WTC11 (cell line): ENCODE measurements around the gene SOD2.

Experiments used
- ATF1 ChIP-seq: sonication (generic); formaldehyde crosslinking; IDR thresholded peaks from 2 replicates; pipeline ENCODE4 v1.8.1; 2023; ENCODE audit warnings: mild to moderate bottlenecking, moderate library complexity, missing genetic modification reagents
- CREB1 ChIP-seq: sonication (generic); formaldehyde crosslinking; IDR thresholded peaks from 2 replicates; pipeline ENCODE4 v1.8.0; 2023; ENCODE audit warnings: mild to moderate bottlenecking, missing genetic modification reagents
- NFATC4 ChIP-seq: fragments of 250-450 bp; sonication (Bioruptor Pico); IDR thresholded peaks from 2 replicates; pipeline ENCODE4 v1.9.0; 2021; ENCODE audit warnings: mild to moderate bottlenecking
- TCF7 ChIP-seq: sonication (generic); formaldehyde crosslinking; IDR thresholded peaks from 2 replicates; pipeline ENCODE4 v1.8.0; 2022; ENCODE audit warnings: mild to moderate bottlenecking, low read depth, missing genetic modification reagents, moderate library complexity
- ZNF263 ChIP-seq: sonication (generic); formaldehyde crosslinking; IDR thresholded peaks from 2 replicates; pipeline ENCODE4 v1.8.1; 2022; ENCODE audit warnings: low read depth, mild to moderate bottlenecking, moderate library complexity, missing genetic modification reagents
- ZNF416 ChIP-seq: fragments of 250-450 bp; sonication (Bioruptor Pico); IDR thresholded peaks from 2 replicates; pipeline ENCODE4 v1.9.0; 2021; ENCODE audit warnings: mild to moderate bottlenecking, inconsistent platforms
- TF ChIP-seq, protein P1 (sequence below): sonication (generic); formaldehyde crosslinking; IDR thresholded peaks from 2 replicates; pipeline ENCODE4 v1.8.1; 2023; ENCODE audit warnings: mild to moderate bottlenecking, missing genetic modification reagents, borderline replicate concordance
- TF ChIP-seq, protein P2 (sequence below): fragments of 200-600 bp; IDR thresholded peaks from 2 replicates; pipeline ENCODE4 v1.8.0; 2022; ENCODE audit warnings: antibody characterized with exemption
- TF ChIP-seq, protein P3 (sequence below): sonication (generic); formaldehyde crosslinking; IDR thresholded peaks from 2 replicates; pipeline ENCODE4 v1.8.1; 2022; ENCODE audit warnings: low read depth, missing genetic modification reagents, borderline replicate concordance
- TF ChIP-seq, protein P4 (sequence below): fragments of 250-450 bp; sonication (Bioruptor Pico); conservative IDR thresholded peaks from 2 replicates; pipeline ENCODE4 v1.9.0; 2021; ENCODE audit warnings: mild to moderate bottlenecking
- TF ChIP-seq, protein P5 (sequence below): sonication (generic); formaldehyde crosslinking; IDR thresholded peaks from 2 replicates; pipeline ENCODE4 v1.8.1; 2022; ENCODE audit warnings: mild to moderate bottlenecking, moderate library complexity, missing genetic modification reagents

DNA sequence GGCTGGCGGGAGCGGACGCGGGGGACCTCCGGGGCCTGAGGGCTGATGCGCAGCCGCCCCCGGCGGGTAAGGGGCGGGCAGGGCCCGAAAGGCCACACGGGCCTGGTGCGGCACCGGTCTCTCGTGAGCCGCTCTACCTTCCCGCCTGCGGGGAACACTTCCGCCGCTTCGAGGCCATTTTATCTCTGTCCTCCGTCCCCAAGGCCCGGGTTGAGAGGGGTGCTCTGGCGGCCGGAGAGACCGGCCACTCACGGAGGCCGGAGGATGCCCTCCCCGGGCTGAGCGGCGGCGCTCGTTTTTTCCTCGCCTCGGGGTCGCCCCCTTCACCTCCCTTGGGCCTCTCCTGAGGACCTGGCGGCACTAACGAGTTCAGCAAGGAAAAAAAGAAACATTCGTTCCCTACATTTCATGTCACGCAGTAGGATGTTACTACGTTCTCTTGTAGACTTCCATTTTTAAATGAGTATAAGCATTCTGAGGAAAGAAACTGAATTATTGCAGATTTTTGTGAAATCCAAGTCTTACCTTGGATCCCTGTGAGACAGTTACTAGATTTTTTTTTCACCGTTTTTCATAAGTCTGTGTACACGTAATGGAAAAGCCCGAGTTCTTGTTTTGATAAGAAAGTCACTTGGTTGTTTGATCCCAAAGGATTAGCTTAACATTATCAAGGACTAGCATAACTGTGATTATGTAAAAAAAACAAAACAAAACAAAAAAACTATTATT is 34.8 kb upstream of the SOD2 start:
- TF ChIP-seq ZNF416 (CRISPR knock-in tag) (no peak), TCF7 (no peak), CREB1 (CRISPR knock-in tag) (no peak), ZNF263 (CRISPR knock-in tag) (no peak), ATF1 (CRISPR knock-in tag) (no peak), NFATC4 (CRISPR knock-in tag) (no peak)
- TF ChIP-seq, protein P1, sequence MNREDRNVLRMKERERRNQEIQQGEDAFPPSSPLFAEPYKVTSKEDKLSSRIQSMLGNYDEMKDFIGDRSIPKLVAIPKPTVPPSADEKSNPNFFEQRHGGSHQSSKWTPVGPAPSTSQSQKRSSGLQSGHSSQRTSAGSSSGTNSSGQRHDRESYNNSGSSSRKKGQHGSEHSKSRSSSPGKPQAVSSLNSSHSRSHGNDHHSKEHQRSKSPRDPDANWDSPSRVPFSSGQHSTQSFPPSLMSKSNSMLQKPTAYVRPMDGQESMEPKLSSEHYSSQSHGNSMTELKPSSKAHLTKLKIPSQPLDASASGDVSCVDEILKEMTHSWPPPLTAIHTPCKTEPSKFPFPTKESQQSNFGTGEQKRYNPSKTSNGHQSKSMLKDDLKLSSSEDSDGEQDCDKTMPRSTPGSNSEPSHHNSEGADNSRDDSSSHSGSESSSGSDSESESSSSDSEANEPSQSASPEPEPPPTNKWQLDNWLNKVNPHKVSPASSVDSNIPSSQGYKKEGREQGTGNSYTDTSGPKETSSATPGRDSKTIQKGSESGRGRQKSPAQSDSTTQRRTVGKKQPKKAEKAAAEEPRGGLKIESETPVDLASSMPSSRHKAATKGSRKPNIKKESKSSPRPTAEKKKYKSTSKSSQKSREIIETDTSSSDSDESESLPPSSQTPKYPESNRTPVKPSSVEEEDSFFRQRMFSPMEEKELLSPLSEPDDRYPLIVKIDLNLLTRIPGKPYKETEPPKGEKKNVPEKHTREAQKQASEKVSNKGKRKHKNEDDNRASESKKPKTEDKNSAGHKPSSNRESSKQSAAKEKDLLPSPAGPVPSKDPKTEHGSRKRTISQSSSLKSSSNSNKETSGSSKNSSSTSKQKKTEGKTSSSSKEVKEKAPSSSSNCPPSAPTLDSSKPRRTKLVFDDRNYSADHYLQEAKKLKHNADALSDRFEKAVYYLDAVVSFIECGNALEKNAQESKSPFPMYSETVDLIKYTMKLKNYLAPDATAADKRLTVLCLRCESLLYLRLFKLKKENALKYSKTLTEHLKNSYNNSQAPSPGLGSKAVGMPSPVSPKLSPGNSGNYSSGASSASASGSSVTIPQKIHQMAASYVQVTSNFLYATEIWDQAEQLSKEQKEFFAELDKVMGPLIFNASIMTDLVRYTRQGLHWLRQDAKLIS (CRISPR knock-in tag), result no peak
- TF ChIP-seq, protein P2, sequence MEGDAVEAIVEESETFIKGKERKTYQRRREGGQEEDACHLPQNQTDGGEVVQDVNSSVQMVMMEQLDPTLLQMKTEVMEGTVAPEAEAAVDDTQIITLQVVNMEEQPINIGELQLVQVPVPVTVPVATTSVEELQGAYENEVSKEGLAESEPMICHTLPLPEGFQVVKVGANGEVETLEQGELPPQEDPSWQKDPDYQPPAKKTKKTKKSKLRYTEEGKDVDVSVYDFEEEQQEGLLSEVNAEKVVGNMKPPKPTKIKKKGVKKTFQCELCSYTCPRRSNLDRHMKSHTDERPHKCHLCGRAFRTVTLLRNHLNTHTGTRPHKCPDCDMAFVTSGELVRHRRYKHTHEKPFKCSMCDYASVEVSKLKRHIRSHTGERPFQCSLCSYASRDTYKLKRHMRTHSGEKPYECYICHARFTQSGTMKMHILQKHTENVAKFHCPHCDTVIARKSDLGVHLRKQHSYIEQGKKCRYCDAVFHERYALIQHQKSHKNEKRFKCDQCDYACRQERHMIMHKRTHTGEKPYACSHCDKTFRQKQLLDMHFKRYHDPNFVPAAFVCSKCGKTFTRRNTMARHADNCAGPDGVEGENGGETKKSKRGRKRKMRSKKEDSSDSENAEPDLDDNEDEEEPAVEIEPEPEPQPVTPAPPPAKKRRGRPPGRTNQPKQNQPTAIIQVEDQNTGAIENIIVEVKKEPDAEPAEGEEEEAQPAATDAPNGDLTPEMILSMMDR, result no peak
- TF ChIP-seq, protein P3, sequence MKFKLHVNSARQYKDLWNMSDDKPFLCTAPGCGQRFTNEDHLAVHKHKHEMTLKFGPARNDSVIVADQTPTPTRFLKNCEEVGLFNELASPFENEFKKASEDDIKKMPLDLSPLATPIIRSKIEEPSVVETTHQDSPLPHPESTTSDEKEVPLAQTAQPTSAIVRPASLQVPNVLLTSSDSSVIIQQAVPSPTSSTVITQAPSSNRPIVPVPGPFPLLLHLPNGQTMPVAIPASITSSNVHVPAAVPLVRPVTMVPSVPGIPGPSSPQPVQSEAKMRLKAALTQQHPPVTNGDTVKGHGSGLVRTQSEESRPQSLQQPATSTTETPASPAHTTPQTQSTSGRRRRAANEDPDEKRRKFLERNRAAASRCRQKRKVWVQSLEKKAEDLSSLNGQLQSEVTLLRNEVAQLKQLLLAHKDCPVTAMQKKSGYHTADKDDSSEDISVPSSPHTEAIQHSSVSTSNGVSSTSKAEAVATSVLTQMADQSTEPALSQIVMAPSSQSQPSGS (CRISPR knock-in tag), result no peak
- TF ChIP-seq, protein P4, sequence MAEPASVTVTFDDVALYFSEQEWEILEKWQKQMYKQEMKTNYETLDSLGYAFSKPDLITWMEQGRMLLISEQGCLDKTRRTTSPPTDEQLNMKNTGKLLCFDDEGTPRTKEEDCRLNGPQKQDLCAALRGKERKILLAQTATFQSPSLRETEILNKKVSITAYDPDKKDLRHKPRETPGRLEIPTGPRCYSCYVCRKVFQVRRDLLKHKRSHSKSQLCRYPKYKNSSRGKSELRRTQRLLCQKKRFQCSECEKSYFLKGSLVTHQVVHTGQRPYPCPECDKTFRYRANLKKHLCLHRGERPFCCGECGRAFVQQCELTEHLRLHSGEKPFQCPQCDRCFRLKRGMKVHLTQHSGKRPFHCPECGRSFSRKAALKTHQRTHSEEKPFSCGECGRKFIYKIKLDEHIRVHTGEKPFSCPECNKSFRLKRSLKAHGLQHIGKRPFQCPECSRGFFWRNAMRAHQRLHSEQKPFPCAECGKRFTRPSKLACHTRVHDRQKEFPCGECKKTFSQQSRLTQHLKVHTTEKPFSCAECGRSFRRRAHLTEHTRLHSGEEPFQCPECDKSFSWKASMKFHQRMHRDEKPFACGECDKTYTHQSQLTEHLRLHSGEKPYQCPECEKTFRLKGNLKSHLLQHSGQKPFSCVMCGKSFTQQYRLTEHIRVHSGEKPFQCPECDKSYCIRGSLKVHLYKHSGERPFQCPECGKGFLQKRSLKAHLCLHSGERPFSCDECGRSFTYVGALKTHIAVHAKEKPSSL, result no peak
- TF ChIP-seq, protein P5, sequence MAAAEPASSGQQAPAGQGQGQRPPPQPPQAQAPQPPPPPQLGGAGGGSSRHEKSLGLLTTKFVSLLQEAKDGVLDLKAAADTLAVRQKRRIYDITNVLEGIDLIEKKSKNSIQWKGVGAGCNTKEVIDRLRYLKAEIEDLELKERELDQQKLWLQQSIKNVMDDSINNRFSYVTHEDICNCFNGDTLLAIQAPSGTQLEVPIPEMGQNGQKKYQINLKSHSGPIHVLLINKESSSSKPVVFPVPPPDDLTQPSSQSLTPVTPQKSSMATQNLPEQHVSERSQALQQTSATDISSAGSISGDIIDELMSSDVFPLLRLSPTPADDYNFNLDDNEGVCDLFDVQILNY (CRISPR knock-in tag), result no peak
